GM12891 (cell line): ENCODE results near the gene HAUS5.

Experiments
- DNase-seq: peaks from one replicate; pipeline ENCODE4 v3.0.0; 2011; ENCODE audit warnings: low spot score; ENCODE audit not compliant: insufficient read length
- FAIRE-seq: peaks from 2 replicates; lab custom pipeline; 2011; peaks lifted over from hg19 to GRCh38; lab: Jason Lieb, UNC
- PAX5 ChIP-seq: IDR thresholded peaks from 2 replicates; pipeline ENCODE4 v1.6.1; 2011; ENCODE audit warnings: low read length, moderate library complexity, mild to moderate bottlenecking; ENCODE audit not compliant: insufficient read depth, severe bottlenecking
- POLR2A ChIP-seq: IDR thresholded peaks from 2 replicates; pipeline ENCODE4 v1.6.1; 2011; ENCODE audit warnings: low read depth, low read length, control low read depth
- POLR2AphosphoS5 ChIP-seq: IDR thresholded peaks from 2 replicates; pipeline ENCODE4 v1.6.1; 2011; ENCODE audit warnings: low read depth, low read length, control low read depth
- POU2F2 ChIP-seq: IDR thresholded peaks from 2 replicates; pipeline ENCODE4 v1.6.1; 2011; ENCODE audit warnings: low read depth, mild to moderate bottlenecking, control low read depth, low read length, moderate library complexity
- SPI1 ChIP-seq: IDR thresholded peaks from 2 replicates; pipeline ENCODE4 v1.6.1; 2011; ENCODE audit warnings: low read depth, low read length, control low read depth
- TAF1 ChIP-seq: IDR thresholded peaks from 2 replicates; pipeline ENCODE4 v1.6.1; 2011; ENCODE audit warnings: low read depth, low read length, control low read depth

The HAUS5 gene

DNA sequence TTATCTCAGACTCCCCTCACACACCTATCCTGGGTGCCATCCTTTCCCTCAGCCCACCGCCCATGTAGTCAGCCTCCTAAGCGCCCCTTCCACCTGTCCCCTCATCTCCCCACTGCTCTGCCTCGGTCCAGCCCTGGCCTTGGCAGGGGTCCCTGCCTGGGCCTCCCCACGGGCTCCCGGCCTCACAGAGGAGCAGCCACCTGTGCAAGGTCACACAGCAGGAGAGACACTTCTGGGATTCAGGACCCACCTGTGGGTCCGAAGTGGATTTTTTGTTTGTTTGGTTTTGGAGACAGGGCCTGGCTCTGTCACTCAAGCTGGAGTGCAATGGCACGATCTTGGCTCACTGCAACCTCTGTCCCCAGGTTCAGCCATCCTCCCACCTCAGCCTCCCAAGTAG is 53.1 kb downstream of the HAUS5 start:
- TF ChIP-seq POLR2AphosphoS5 = no peak
- no peak for TF ChIP-seq POLR2A
- TF ChIP-seq SPI1 = no peak
- no peak for TF ChIP-seq PAX5
- no peak for TF ChIP-seq POU2F2
- no peak for TF ChIP-seq TAF1
- FAIRE-seq (no peak), DNase-seq (no peak)

DNA sequence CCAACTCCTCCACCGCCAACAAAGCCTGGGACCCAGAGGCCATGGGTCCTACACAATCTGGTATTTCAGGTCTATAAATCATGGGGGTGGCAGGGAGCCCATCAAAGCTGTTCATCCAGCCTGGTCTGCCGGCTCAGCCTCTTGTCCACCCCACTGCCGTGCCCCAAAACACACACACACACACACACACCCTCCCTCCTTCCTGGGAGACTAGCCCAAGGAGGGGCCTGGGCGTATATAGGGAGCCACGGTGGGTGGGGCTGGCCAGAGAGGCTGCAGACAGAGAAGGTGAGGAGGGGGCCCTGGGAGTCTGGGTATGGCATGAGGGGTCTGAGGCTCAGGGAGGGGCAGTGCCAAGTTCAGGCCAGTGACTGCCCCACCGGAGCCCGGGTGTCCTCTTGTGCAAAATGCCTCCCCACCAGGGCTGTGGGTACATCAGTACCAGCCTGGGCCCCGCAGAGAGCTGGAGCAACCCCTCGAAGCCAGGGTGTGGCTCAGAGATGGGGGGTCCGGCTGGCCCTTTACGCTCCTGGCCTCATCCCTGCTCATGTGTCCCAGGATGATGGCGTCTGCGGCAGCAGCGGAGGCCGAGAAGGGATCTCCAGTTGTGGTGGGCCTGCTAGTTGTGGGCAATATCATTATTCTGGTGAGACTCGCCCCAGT is 53.8 kb downstream of the HAUS5 start, which contains the start of gene UPK1A:
UPK1A (plus strand) TSS at position 267 of the 663 bp plus-strand sequence; CDS start at position 563, 296 bp downstream.
- FAIRE-seq = no peak
- no peak for DNase-seq
- TF ChIP-seq PAX5 = no peak

DNA sequence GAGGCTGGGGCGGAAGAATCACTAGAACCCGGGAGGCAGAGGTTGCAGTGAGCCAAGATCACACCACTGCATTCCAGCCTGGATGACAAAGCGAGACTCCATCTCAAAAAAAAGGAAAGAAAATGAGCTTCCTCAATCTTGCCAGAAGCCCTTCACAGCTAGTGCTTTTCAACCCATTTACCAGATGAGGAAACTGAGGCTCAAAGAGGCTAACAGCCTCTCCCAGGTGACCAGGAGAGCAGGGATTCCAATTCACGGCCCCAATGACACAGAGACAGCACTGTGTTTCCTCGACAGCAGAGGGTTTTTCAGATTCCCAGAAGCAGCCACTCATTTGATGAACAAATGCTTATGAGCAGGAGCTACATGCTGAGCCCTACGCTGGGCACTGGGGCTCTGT is 57.0 kb downstream of the HAUS5 start:
- no peak for FAIRE-seq
- TF ChIP-seq SPI1 = no peak
- no peak for TF ChIP-seq PAX5
- no peak for TF ChIP-seq POLR2AphosphoS5
- no peak for TF ChIP-seq POU2F2
- TF ChIP-seq TAF1 = no peak
- TF ChIP-seq POLR2A = no peak
- DNase-seq = no peak

DNA sequence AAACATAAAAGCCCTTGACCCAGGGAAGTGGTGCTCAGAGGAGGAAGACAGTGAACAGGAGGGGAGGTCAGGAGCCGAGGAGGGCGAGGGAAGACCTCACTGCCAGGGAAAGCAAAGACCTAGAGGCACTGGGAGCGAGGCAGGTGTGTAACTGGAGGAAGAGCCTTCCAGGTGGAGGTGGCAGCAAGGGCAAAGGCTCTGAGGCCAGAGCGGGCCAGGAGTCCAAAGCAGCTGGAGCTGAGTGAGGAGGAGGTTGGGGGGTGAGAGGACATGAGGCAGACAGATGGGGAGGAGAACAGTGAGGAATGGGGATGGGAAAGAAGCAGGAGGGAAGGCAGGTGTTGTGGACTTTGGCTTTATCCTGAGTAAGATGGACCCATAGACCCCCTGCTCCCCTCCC is 57.4 kb downstream of the HAUS5 start:
- FAIRE-seq (no peak), DNase-seq (no peak)
- TF ChIP-seq POU2F2 (no peak), SPI1 (no peak), PAX5 (no peak), POLR2AphosphoS5 (no peak), POLR2A (no peak)

DNA sequence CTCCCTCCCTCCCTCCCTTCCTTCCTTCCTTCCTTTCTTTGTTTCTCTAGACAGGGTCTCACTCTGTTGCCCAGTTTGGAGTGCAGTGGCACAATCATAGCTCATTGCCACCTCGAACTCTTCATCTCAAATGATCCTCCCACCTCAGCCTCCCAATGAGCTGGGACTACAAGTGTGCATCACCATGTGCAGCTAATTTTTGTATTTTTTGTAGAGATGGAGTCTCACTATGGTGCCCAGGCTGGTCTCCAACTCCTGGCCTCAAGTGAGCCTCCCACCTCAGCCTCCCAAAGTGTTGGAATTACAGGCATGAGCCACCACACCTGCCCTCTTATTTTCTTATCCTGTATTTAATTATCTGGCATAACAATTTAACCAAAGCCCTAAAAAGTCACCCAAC is 58.2 kb downstream of the HAUS5 start:
- DNase-seq = no peak
- no peak for FAIRE-seq
- TF ChIP-seq PAX5 (no peak), POLR2AphosphoS5 (no peak), SPI1 (no peak), POLR2A (no peak), POU2F2 (no peak), TAF1 (no peak)

DNA sequence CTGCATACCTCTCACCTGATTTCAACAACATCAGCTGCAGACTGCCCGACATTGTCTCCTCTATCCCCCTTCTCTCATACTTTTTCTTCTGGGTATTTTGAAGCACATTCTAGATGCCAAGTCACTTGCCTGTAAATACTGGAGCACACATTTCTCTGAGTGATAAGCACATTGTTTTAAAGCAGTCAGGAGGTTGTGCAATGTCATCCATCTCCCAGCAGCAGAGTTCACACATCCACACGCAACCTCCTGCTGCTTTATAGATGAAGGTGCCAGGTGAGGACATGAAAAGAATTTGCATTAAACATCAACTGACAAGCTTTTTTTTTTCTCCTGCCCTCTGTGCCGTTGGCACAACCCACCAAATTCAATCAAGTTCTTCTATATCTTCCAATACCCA is 59.3 kb downstream of the HAUS5 start:
- DNase-seq (no peak), FAIRE-seq (no peak)
- no peak for TF ChIP-seq POLR2AphosphoS5
- no peak for TF ChIP-seq SPI1
- TF ChIP-seq POLR2A = no peak
- TF ChIP-seq TAF1 = no peak
- TF ChIP-seq PAX5 = no peak
- no peak for TF ChIP-seq POU2F2

DNA sequence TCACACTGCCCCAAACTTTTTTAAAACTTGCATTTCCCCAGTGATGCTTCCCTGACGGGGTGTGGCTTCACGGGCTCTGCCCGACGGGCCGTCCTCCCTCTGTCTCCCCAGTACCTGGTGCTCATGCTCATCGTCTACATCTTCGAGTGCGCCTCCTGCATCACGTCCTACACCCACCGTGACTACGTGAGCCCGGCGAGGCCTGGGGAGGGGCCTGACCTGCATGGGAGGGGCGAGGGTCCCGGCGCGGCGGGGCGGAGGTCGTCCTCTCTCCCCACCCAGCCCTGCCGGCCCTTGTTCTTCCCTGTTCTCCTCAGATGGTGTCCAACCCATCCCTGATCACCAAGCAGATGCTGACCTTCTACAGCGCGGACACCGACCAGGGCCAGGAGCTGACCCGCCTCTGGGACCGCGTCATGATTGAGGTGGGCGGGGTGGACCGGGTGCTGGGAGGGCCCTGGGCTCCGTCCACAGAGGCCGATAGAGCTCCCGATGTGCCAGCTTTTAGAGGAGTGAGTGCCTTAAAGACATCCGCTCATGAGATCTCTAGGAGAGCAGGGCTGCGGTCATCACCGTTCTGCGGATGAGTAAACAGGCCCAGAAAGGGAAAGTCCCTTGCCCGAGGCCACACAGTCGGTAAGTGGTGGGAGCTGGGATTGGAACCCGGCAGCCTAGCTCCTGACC is 60.7 kb downstream of the HAUS5 start:
- FAIRE-seq (peak; percentile 83), DNase-seq (peak; percentile 46)
- no peak for TF ChIP-seq POLR2A
- no peak for TF ChIP-seq SPI1
- TF ChIP-seq POU2F2 = no peak
- no peak for TF ChIP-seq POLR2AphosphoS5
- TF ChIP-seq PAX5 = no peak
- TF ChIP-seq TAF1 = no peak
